Adrenal gland (tissue), 12 donors: ENCODE results near the gene CSK. TPM values are rescaled to one million over a fixed set of nuclear protein-coding genes. Genes with fewer than 3 reads are reported as not detected.

Source experiments
- DNase-seq, 7 donors: peaks; one replicate each; pipeline ENCODE4 v3.0.0-alpha.2; 2019 to 2020
- H3K27ac ChIP-seq, 5 donors: fragments of 200-600 bp; sonication (generic) in 4 of 5; 1 replicate in 3 of 5; 2 replicates in 2 of 5; pipeline versions ENCODE4 v1.5.1 to v1.8.0; 2016 to 2020; ENCODE audit warnings: mild to moderate bottlenecking in 1 of 5
- H3K27me3 ChIP-seq: fragments of 200-600 bp; 2 replicates; pipeline ENCODE4 v1.8.0; 2021
- H3K36me3 ChIP-seq, 2 donors: fragments of 200-600 bp; replicated peaks in 1 of 2; 1 replicate in 1 of 2; 2 replicates in 1 of 2; pipeline versions ENCODE4 v1.5.1 to v1.8.0; 2018 to 2022
- H3K4me1 ChIP-seq, 2 donors: fragments of 200-600 bp; replicated peaks in 1 of 2; 1 replicate in 1 of 2; 2 replicates in 1 of 2; pipeline versions ENCODE4 v1.5.1 to v1.8.0; 2018 to 2021
- H3K4me3 ChIP-seq, 4 donors: fragments of 200-600 bp; sonication (generic) in 3 of 4; one replicate each; pipeline ENCODE4 v1.5.1; 2016 to 2018
- H3K9me3 ChIP-seq, 3 donors: fragments of 200-600 bp; sonication (generic) in 1 of 3; replicated peaks in 1 of 3; 1 replicate in 2 of 3; 2 replicates in 1 of 3; pipeline versions ENCODE4 v1.5.1 to v1.8.0; 2016 to 2021
- POLR2A ChIP-seq, 2 donors: fragments of 450-650 bp; IDR thresholded peaks; one replicate each; pipeline ENCODE4 v1.6.1; 2017; ENCODE audit warnings: antibody characterized with exemption in 2 of 2, mild to moderate bottlenecking in 2 of 2, moderate library complexity in 1 of 2
- WGBS, 4 donors: extraction: QIAGEN DNeasy Blood & Tissue Kit in 2 of 4; methylation state at CpG; one replicate each; pipeline versions ENCODE4 v1.1.5 to v1.1.7; 2013 to 2017; 5-methylcytosine and 5-hydroxymethylcytosine counted together
- intact Hi-C, 2 donors: fragments of 100-400 bp; cut with DNase I; formaldehyde crosslinking; loops; one replicate each; pipeline versions ENCODE4 v1.14.1 to v1.15.0; 2022 to 2023
- polyA plus RNA-seq, 3 donors: library from polyadenylated mRNA; stranded (reverse); fragments of 200-250 nt in 2 of 3; fragments of 350-450 nt in 1 of 3; fragmentation: Illumina TruSeq in 1 of 3; extraction: RNeasy Lipid Tissue Mini Kit (QIAGEN cat#74804) in 1 of 3; gene quantifications; one replicate each; pipeline ENCODE4 v1.2.3, GENCODE V29; 2013 to 2014
- total RNA-seq, 9 donors: library from RNA; depleted of rRNA in 4 of 9; stranded (reverse); fragments of >200 nt in 4 of 9; fragments of 120-200 nt in 1 of 9; fragmentation: NEBNext Ultra II Directional in 1 of 9; extraction: Animal tissue kit (Norgen Biotek cat#: 25700) in 1 of 9; gene quantifications; one replicate each; pipeline versions ENCODE4 v1.1.0 to v1.2.4, GENCODE V29; 2013 to 2023
- TF ChIP-seq, protein P1 (sequence below), 6 experiments: fragments of 450-650 bp in 4 of 6; fragments of 200-600 bp in 2 of 6; sonication (generic) in 1 of 6; IDR thresholded peaks; 1 replicate in 5 of 6; 2 replicates in 1 of 6; pipeline versions ENCODE4 v1.5.1 to v1.8.0; 2016 to 2021; ENCODE audit warnings: antibody characterized with exemption in 6 of 6, mild to moderate bottlenecking in 2 of 6, moderate library complexity in 1 of 6
- donor health status: healthy with polysubstance abuse.
- donor health status: Bipolar disorder and iron deficiency.
- donor health status: DM: yes; HTN: yes; CAD: no.
- donor health status: DM: no; HTN: no; CAD: no.
- donor health status: DM: no; HTN: no; CAD: no.
- donor health status: DM: yes; HTN: yes; CAD: no.

Gene CSK
- total and polyA plus RNA-seq, 12 donors, result 10.9 to 59.4 (median 27.6) TPM

DNA sequence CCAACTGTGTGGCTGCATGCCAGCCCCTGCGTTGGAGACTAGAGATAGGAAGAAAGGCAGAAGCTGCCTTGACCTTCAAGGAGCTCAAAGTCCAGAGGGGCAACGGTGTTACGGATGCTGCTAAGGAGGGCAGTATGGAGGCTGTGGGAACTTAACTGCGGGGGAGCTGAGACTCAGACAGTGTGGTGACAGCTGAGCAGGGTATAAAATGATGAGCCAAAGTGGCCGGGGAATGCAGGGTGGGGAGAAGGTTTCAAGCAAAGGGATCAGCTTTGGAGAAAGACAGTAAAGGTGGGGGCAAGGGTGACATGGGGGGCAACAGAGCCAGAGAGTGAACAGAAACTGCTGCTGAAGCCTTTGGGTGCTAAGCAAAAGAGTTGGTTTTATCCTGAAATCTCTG, 39.5 kb upstream of the CSK start:
- H3K27ac ChIP-seq, result no peak overlapping the region
- H3K4me1 ChIP-seq, result no peaks in the 10 kb centered on the region
- no peaks in the 10 kb centered on the region for H3K27me3 ChIP-seq
- TF ChIP-seq POLR2A (IDR thresholded peaks at IDR 0.05), result no peak
- TF ChIP-seq, protein P1, sequence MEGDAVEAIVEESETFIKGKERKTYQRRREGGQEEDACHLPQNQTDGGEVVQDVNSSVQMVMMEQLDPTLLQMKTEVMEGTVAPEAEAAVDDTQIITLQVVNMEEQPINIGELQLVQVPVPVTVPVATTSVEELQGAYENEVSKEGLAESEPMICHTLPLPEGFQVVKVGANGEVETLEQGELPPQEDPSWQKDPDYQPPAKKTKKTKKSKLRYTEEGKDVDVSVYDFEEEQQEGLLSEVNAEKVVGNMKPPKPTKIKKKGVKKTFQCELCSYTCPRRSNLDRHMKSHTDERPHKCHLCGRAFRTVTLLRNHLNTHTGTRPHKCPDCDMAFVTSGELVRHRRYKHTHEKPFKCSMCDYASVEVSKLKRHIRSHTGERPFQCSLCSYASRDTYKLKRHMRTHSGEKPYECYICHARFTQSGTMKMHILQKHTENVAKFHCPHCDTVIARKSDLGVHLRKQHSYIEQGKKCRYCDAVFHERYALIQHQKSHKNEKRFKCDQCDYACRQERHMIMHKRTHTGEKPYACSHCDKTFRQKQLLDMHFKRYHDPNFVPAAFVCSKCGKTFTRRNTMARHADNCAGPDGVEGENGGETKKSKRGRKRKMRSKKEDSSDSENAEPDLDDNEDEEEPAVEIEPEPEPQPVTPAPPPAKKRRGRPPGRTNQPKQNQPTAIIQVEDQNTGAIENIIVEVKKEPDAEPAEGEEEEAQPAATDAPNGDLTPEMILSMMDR (IDR thresholded peaks at IDR 0.05), result no peak
- intact Hi-C loops, result no loop called here
- H3K36me3 ChIP-seq, result no peaks in the 10 kb centered on the region
- H3K4me3 ChIP-seq, result no peak overlapping the region
- no peaks in the 10 kb centered on the region for H3K9me3 ChIP-seq
- 69 to 78% (median 77%) methylated on average over 5 of the region's 5 CpGs for WGBS, 4 donors
- DNase-seq, result no peak

GRCh38 chr15:74746389-74746788, 35.5 kb upstream of the CSK start:
- Histone ChIP-seq H3K4me3 (no peak overlapping the region), H3K27ac (no peak overlapping the region), H3K4me1 (no peaks in the 10 kb centered on the region), H3K36me3 (no peaks in the 10 kb centered on the region), H3K27me3 (no peaks in the 10 kb centered on the region), H3K9me3 (no peaks in the 10 kb centered on the region)
- intact Hi-C loops, result no loop called here
- 50 to 62% (median 52%) methylated on average over 4 of the region's 4 CpGs for WGBS, 4 donors
- DNase-seq, result no peak
- no peak for TF ChIP-seq POLR2A (IDR thresholded peaks at IDR 0.05)
- TF ChIP-seq, protein P1 (IDR thresholded peaks at IDR 0.05), result no peak

DNA sequence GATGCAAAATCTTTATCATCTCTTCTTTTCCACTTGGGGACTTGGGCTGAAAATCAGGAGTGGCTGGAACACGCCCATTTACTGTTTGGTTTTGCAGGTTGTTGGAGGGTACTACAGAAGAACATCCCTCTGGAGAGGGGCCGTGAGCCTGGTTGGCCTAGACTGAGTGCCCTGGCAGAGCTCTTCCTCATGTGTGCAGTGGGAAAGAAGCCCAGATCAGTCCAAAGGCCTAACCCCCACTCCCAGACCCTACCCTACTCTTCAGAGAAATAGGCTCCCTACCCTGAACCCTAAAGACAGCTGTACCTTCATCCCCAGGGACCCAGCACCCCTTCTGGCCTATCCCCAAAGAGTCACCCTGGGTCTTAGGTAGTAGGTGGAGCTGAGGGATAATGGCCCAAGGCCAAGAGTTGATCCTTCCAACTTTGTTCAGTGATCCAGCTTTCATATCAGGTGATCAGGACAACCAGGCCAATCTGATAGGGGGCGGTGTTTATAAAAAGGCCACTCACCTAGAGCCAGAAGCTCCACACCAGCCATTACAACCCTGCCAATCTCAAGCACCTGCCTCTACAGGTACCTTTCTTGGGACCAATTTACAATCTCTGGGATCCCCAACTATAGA, 33.4 kb upstream of the CSK start, which contains the start of gene CYP1A2:
TSS of gene CYP1A2 (plus strand) at position 524 of the 625 bp plus-strand sequence. CDS start 894 bp downstream, outside the sequence.
- Histone ChIP-seq H3K9me3 (no peaks in the 10 kb centered on the region), H3K36me3 (no peaks in the 10 kb centered on the region), H3K27ac (no peak within 1 kb of the TSS), H3K4me1 (no peaks in the 10 kb centered on the region), H3K4me3 (no peak within 1 kb of the TSS), H3K27me3 (no peaks in the 10 kb centered on the region)
- 85 to 91% (median 89%) methylated on average over 3 of the region's 3 CpGs for WGBS, 4 donors
- TF ChIP-seq POLR2A (IDR thresholded peaks at IDR 0.05), result no peak
- TF ChIP-seq, protein P1 (IDR thresholded peaks at IDR 0.05), result no peak
- DNase-seq, result no peak
- intact Hi-C loops, result no loop called here

- WGBS, 4 donors, result 89 to 92% (median 91%) methylated on average over 6 to 20 of the region's 20 CpGs
- Histone ChIP-seq H3K4me3 (no peak overlapping the region), H3K27ac (no peak overlapping the region), H3K9me3 (no peaks in the 10 kb centered on the region), H3K36me3 (no peaks in the 10 kb centered on the region), H3K4me1 (no peaks in the 10 kb centered on the region), H3K27me3 (no peaks in the 10 kb centered on the region)
- DNase-seq, result no peak
- TF ChIP-seq, protein P1 (IDR thresholded peaks at IDR 0.05), result no peak
- no peak for TF ChIP-seq POLR2A (IDR thresholded peaks at IDR 0.05)
- intact Hi-C loops, result no loop called here
Observed at GRCh38 chr15:74749832-74750231, 32.0 kb upstream of the CSK start.
